H1 (cell line): ENCODE data around the gene ADAMTS6. TPM values are rescaled to one million over a fixed set of nuclear protein-coding genes. Genes with fewer than 3 reads are reported as not detected.

ENCODE experiments used
- CTCF ChIA-PET: fragments of 300-600 bp; sonication (Branson Sonifier 250); formaldehyde crosslinking; loops from one replicate; lab custom pipeline; 2021; ENCODE audit not compliant: partially characterized antibody; lab: Charles Lee
- POLR2A ChIA-PET: fragments of 300-600 bp; sonication (Branson Sonifier 250); formaldehyde crosslinking; loops from one replicate; lab custom pipeline; 2021; ENCODE audit warnings: inconsistent platforms; ENCODE audit not compliant: partially characterized antibody; lab: Charles Lee
- DNase-seq, 2 experiments: peaks; one replicate each; pipeline versions ENCODE4 v3.0.0 to v3.0.0-alpha.2; 2010 to 2022; ENCODE audit warnings: low spot score in 2 of 2, low read depth in 1 of 2, mixed read lengths in 1 of 2
- FAIRE-seq: peaks from 2 replicates; lab custom pipeline; 2011; peaks lifted over from hg19 to GRCh38; lab: Jason Lieb, UNC
- H2AFZ ChIP-seq: 2 replicates; pipeline ENCODE4 v1.8.1; 2012; ENCODE audit warnings: low read length, inconsistent platforms
- H2AK5ac ChIP-seq: 2 replicates; pipeline ENCODE4 v1.6.1; 2013; ENCODE audit warnings: low read depth, low read length
- H2BK120ac ChIP-seq: replicated peaks from 2 replicates; pipeline ENCODE3; 2013; ENCODE audit warnings: low read depth, low read length, inconsistent platforms
- H2BK12ac ChIP-seq: 2 replicates; pipeline ENCODE4 v1.6.1; 2013; ENCODE audit warnings: low read depth, low read length
- H2BK15ac ChIP-seq: 2 replicates; pipeline ENCODE4 v1.6.1; 2013; ENCODE audit warnings: low read length
- H2BK20ac ChIP-seq: 2 replicates; pipeline ENCODE4 v1.6.1; 2013; ENCODE audit warnings: low read length
- H2BK5ac ChIP-seq: 2 replicates; pipeline ENCODE4 v1.6.1; 2013; ENCODE audit warnings: low read depth, low read length
- H3K14ac ChIP-seq: 2 replicates; pipeline ENCODE4 v1.6.1; 2013; ENCODE audit warnings: inconsistent platforms; ENCODE audit not compliant: insufficient read length
- H3K18ac ChIP-seq: 2 replicates; pipeline ENCODE4 v1.6.1; 2013; ENCODE audit warnings: low read length; ENCODE audit errors: extremely low read depth
- H3K23ac ChIP-seq: 2 replicates; pipeline ENCODE4 v1.6.1; 2013; ENCODE audit warnings: inconsistent platforms; ENCODE audit not compliant: insufficient read length
- H3K23me2 ChIP-seq: 2 replicates; pipeline ENCODE4 v1.6.1; 2013; ENCODE audit warnings: low read depth, low read length
- H3K27ac ChIP-seq: 2 replicates; pipeline ENCODE4 v1.6.1; 2011; ENCODE audit warnings: low read depth, low read length, inconsistent platforms
- H3K27me3 ChIP-seq, 4 experiments: replicated peaks in 1 of 4; 1 replicate in 1 of 4; 2 replicates in 3 of 4; pipeline versions ENCODE4 v1.6.1 to v1.8.1; 2011 to 2013; ENCODE audit warnings: low read length in 3 of 4, mild to moderate bottlenecking in 3 of 4, inconsistent platforms in 2 of 4, mixed read lengths in 2 of 4, moderate library complexity in 1 of 4; ENCODE audit not compliant: control insufficient read depth in 3 of 4, insufficient read depth in 3 of 4; ENCODE audit errors: extremely low read depth in 1 of 4
- H3K36me3 ChIP-seq, 4 experiments: 2 replicates each; pipeline versions ENCODE4 v1.6.1 to v1.8.1; 2011 to 2013; ENCODE audit warnings: mild to moderate bottlenecking in 4 of 4, low read length in 3 of 4, moderate library complexity in 2 of 4, control low read depth in 1 of 4, inconsistent platforms in 1 of 4; ENCODE audit not compliant: insufficient read depth in 4 of 4, control insufficient read depth in 2 of 4
- H3K4ac ChIP-seq: replicated peaks from 2 replicates; pipeline ENCODE3; 2013; ENCODE audit warnings: low read length, low read depth, mixed read lengths, inconsistent platforms; ENCODE audit not compliant: insufficient read length
- H3K4me1 ChIP-seq, 4 experiments: replicated peaks in 1 of 4; 1 replicate in 1 of 4; 2 replicates in 3 of 4; pipeline versions ENCODE4 v1.6.1 to v1.8.1; 2011 to 2013; ENCODE audit warnings: low read length in 3 of 4, inconsistent platforms in 2 of 4, mixed read lengths in 1 of 4; ENCODE audit not compliant: insufficient read depth in 4 of 4, control insufficient read depth in 3 of 4
- H3K4me2 ChIP-seq, 2 experiments: 2 replicates each; pipeline versions ENCODE4 v1.6.1 to v1.8.1; 2011 to 2013; ENCODE audit warnings: low read depth in 2 of 2, low read length in 2 of 2, control low read depth in 1 of 2, inconsistent platforms in 1 of 2, mild to moderate bottlenecking in 1 of 2; ENCODE audit not compliant: insufficient read depth in 1 of 2
- H3K4me3 ChIP-seq, 4 experiments: fragments of 200-600, 300-600 bp in 1 of 4; sonication (generic), shearing (Covaris generic), sonication (Bioruptor Twin) in 1 of 4; 2 replicates each; pipeline versions ENCODE4 v1.5.1 to v1.8.1; 2011 to 2016; ENCODE audit warnings: low read length in 4 of 4, low read depth in 3 of 4, control low read depth in 2 of 4, inconsistent platforms in 2 of 4, mild to moderate bottlenecking in 2 of 4, mixed read lengths in 1 of 4, moderate library complexity in 1 of 4; ENCODE audit not compliant: insufficient read depth in 2 of 4; ENCODE audit errors: extremely low read depth in 1 of 4
- H3K56ac ChIP-seq: replicated peaks from 2 replicates; pipeline ENCODE3; 2013; ENCODE audit warnings: low read depth, mild to moderate bottlenecking, mixed read lengths, low read length, inconsistent platforms; ENCODE audit not compliant: insufficient read length
- H3K79me1 ChIP-seq: 2 replicates; pipeline ENCODE4 v1.6.1; 2013; ENCODE audit warnings: low read depth, low read length, control low read depth
- H3K79me2 ChIP-seq, 2 experiments: 2 replicates each; pipeline versions ENCODE4 v1.6.1 to v1.8.1; 2012 to 2013; ENCODE audit warnings: low read length in 2 of 2, mild to moderate bottlenecking in 2 of 2, inconsistent platforms in 1 of 2; ENCODE audit not compliant: insufficient read depth in 2 of 2, control insufficient read depth in 1 of 2
- H3K9ac ChIP-seq, 4 experiments: replicated peaks in 1 of 4; 1 replicate in 1 of 4; 2 replicates in 3 of 4; pipeline versions ENCODE4 v1.6.1 to v1.8.1; 2011 to 2013; ENCODE audit warnings: low read depth in 3 of 4, low read length in 3 of 4, control low read depth in 2 of 4, mild to moderate bottlenecking in 2 of 4, moderate library complexity in 2 of 4, inconsistent platforms in 1 of 4; ENCODE audit errors: extremely low read depth in 1 of 4
- H3K9me3 ChIP-seq, 2 experiments: 2 replicates each; pipeline versions ENCODE4 v1.6.1 to v1.8.1; 2012 to 2013; ENCODE audit warnings: mild to moderate bottlenecking in 2 of 2, moderate library complexity in 2 of 2, control low read depth in 1 of 2, inconsistent platforms in 1 of 2, low read depth in 1 of 2, low read length in 1 of 2, mixed read lengths in 1 of 2; ENCODE audit not compliant: insufficient read depth in 2 of 2
- H4K20me1 ChIP-seq, 2 experiments: replicated peaks in 1 of 2; 2 replicates each; pipeline versions ENCODE3 to v1.8.1; 2011 to 2013; ENCODE audit warnings: inconsistent platforms in 2 of 2, low read length in 2 of 2, mild to moderate bottlenecking in 1 of 2; ENCODE audit not compliant: insufficient read depth in 2 of 2, control insufficient read depth in 1 of 2
- H4K5ac ChIP-seq: 2 replicates; pipeline ENCODE4 v1.6.1; 2013; ENCODE audit warnings: low read length, low read depth, mixed read lengths, inconsistent platforms; ENCODE audit not compliant: insufficient read length
- H4K8ac ChIP-seq: 2 replicates; pipeline ENCODE4 v1.8.0; 2013; ENCODE audit warnings: mild to moderate bottlenecking, moderate library complexity, low read length, inconsistent platforms; ENCODE audit not compliant: insufficient read depth; ENCODE audit errors: extremely low read depth
- H4K91ac ChIP-seq: replicated peaks from 2 replicates; pipeline ENCODE3; 2013; ENCODE audit warnings: low read length, mixed read lengths, inconsistent platforms; ENCODE audit not compliant: insufficient read length
- RNF2 ChIP-seq: fragments of 200-900, 300-1000 bp; sonication (generic); IDR thresholded peaks from 2 replicates; pipeline ENCODE4 v1.7.1; 2016; ENCODE audit warnings: borderline replicate concordance, low read depth, mild to moderate bottlenecking, antibody characterized with exemption, low read length; ENCODE audit not compliant: poor library complexity, severe bottlenecking; ENCODE audit errors: missing control alignments
- WGBS, 2 experiments: shearing (Covaris generic) in 1 of 2; methylation state at CpG; one replicate each; pipeline versions ENCODE4 v1.1.6 to v1.1.7; 2013 to 2015; ENCODE audit warnings: low lambda C conversion rate in 2 of 2, mixed read lengths in 2 of 2, inconsistent platforms in 1 of 2, low coverage in 1 of 2, missing lambda C conversion rate in 1 of 2; ENCODE audit not compliant: insufficient replicate concordance in 2 of 2, insufficient coverage in 1 of 2, insufficient read length in 1 of 2; ENCODE audit errors: extremely low coverage in 1 of 2, missing lambda C conversion rate in 1 of 2; 5-methylcytosine and 5-hydroxymethylcytosine counted together
- polyA plus RNA-seq, 7 experiments: library from polyadenylated mRNA; depleted of rRNA in 3 of 7; stranded (reverse) in 5 of 7; unstranded in 2 of 7; fragments of >200 nt in 5 of 7; fragments of 200-250 nt in 2 of 7; gene quantifications; 1 replicate in 5 of 7; 2 replicates in 1 of 7; 4 replicates in 1 of 7; pipeline versions ENCODE4 v1.2.1 to v1.2.3, GENCODE V29; 2011 to 2013; ENCODE audit warnings: missing spikeins in 2 of 7, mixed read lengths in 2 of 7
- total RNA-seq: library from RNA; stranded (reverse); fragmentation: NEBNext Ultra II Directional; extraction: Animal tissue kit (Norgen Biotek cat#: 25700); gene quantifications from 2 replicates; pipeline ENCODE4 v1.2.1, GENCODE V29; 2021

ADAMTS6 gene
- total and polyA plus RNA-seq, 2 of the 8 experiments (the other 6 are each of a cell fraction or from before 2014, with no cell fraction given): 0.74 to 2.4 TPM

- Histone ChIP-seq H4K91ac (no peak overlapping the region), H3K56ac (no peak overlapping the region), H3K14ac (no peak overlapping the region), H2BK5ac (no peak overlapping the region), H2BK12ac (no peak overlapping the region), H3K4ac (no peak overlapping the region), H4K5ac (no peak overlapping the region), H2AK5ac (no peak overlapping the region), H3K79me1 (no peaks in the 10 kb centered on the region), H3K79me2 (no peaks in the 10 kb centered on the region; a peak in 1 of 4 replicates), H3K9me3 (no peaks in the 10 kb centered on the region; a peak in 1 of 4 replicates), H4K20me1 (no peaks in the 10 kb centered on the region), H4K8ac (no peak overlapping the region), H2BK20ac (no peak overlapping the region), H3K23me2 (no peaks in the 10 kb centered on the region), H3K18ac (no peak overlapping the region), H3K27me3 (no peaks in the 10 kb centered on the region), H3K4me3 (no peak overlapping the region), H2AFZ (no peak overlapping the region), H3K9ac (no peak overlapping the region), H3K27ac (no peak overlapping the region), H2BK120ac (no peak overlapping the region), H3K23ac (no peak overlapping the region), H3K36me3 (no peaks in the 10 kb centered on the region), H3K4me2 (no peak overlapping the region), H2BK15ac (no peak overlapping the region), H3K4me1 (no peaks in the 10 kb centered on the region)
- no peak for TF ChIP-seq RNF2
- DNase-seq (no peak), FAIRE-seq (no peak)
- WGBS, 2 experiments: 87% methylated on average over 3 of the region's 3 CpGs; no CpG with 5 or more reads in 1 of the 2 experiments
- ChIA-PET CTCF (no interaction called here), POLR2A (no interaction called here)
Measured at GRCh38 chr5:65307088-65307487, 174.6 kb downstream of the ADAMTS6 start.
